DLD1 (cell line): ENCODE data around the gene ATP8B4.

Experiments
- in situ Hi-C: cut with HindIII; loops from 2 replicates; pipeline ENCODE4 v1.10.0; 2017; ENCODE audit warnings: low sequenced_read_pairs

Gene ATP8B4

DNA sequence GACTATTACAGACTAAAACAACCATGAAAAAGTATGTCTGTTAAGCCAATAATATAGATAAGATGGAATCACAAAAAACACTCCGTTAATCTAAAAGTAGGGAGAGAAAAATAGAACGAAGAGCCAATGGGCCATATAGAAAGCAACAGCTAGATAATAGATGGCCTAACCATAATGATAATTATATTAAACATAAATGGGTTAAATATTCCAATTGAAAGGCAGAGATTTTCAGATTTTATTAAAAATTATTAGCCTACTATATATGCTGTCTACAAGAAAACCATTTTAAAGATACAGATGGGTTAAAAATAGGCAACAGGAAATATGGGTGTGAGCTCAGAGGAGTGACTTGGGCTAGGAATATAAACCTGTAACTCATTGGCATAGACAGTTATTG lies 76.3 kb downstream of the ATP8B4 start:
- in situ Hi-C loops, result no loop called here

GRCh38 chr15:50030456-50030855 lies 88.6 kb downstream of the ATP8B4 start:
- in situ Hi-C loops, result no loop called here

- in situ Hi-C loops, result no loop called here
These were observed 90.7 kb downstream of the ATP8B4 start for GRCh38 chr15:50028326-50028725.

GRCh38 chr15:50024281-50024680 lies 94.8 kb downstream of the ATP8B4 start:
- in situ Hi-C loops, result no loop called here

GRCh38 chr15:50018491-50018890 lies 100.5 kb downstream of the ATP8B4 start:
- in situ Hi-C loops, result no loop called here

DNA sequence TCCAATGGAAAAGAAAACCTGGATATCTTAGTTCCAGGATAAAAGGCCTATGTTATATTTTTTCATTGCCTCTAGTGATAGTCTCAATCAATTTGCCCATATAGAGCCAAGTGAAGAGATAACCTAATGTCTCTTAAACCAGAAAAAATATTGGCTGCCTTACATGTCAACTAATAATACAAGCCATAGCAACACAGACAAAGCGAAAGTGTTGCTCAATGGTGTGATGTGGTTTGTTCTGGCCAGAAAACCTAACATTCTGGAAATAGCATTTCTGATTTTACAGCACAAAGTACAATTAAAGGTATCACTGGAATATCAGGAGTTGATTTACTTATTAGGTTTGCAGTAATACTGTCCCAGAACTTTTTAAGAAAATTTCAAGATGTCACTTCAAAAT lies 101.5 kb downstream of the ATP8B4 start:
- in situ Hi-C loops, result no loop called here

- in situ Hi-C loops, result no loop called here
These were observed 102.1 kb downstream of the ATP8B4 start for GRCh38 chr15:50016951-50017350.

GRCh38 chr15:50012790-50013189 lies 106.2 kb downstream of the ATP8B4 start:
- in situ Hi-C loops, result no loop called here

- in situ Hi-C loops, result no loop called here
These were observed 109.4 kb downstream of the ATP8B4 start for GRCh38 chr15:50009634-50010033.

DNA sequence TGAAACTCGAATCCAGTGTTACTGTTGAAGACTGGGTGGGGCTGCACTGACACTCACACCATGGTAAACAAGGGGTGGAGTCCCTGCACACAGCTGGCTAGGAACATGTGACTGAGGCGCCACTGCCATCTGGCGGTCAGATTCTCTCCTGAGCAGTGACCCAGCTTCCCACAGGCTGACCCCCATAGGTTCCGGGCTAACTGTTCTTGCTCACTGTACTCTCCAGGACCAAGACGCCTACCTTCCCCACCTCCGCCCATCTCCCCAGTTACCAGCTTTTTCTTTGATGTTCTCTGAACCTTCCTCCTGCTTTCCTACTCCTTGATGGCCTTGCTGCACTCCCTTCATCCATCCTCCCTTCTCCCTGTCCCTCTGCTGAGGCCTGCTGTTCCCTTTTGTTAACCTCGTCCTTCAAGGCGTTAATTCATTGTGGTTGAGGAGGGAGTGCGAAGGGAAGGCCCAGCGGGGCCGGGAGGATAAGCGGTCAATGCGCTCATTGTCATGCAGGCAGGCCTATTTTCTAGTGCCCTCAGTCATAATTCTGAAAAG lies 115.2 kb downstream of the ATP8B4 start:
- in situ Hi-C loops, result no loop called here

GRCh38 chr15:49991587-49991986 lies 127.4 kb downstream of the ATP8B4 start:
- in situ Hi-C loops, result no loop called here

GRCh38 chr15:49990835-49991545 lies 128.0 kb downstream of the ATP8B4 start:
- in situ Hi-C loops, result no loop called here

DNA sequence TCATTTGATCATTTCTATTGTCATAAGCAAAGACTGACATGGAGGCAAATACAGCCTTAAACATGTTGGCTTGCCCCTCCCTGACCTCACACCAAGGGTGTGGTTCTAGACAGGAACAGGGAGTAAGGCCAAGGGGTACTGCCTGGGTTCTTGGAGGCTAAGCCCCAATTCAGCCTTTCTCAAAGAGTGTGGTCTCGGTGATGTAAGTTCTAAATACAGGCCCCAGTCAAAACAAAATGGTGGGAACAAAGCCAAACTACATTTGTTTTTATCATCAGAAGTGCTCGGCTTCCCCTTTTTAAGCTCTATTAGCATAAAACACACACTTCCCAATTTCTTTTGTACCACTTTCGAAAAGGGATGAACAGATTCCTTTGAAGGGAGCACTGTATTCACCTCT lies 129.5 kb downstream of the ATP8B4 start:
- in situ Hi-C loops, result no loop called here

GRCh38 chr15:49988766-49989165 lies 130.3 kb downstream of the ATP8B4 start:
- in situ Hi-C loops, result no loop called here

GRCh38 chr15:49987896-49988295 lies 131.1 kb downstream of the ATP8B4 start:
- in situ Hi-C loops, result no loop called here

- in situ Hi-C loops, result no loop called here
These were observed 131.7 kb downstream of the ATP8B4 start for GRCh38 chr15:49987198-49987785.

GRCh38 chr15:49986326-49986725 lies 132.7 kb downstream of the ATP8B4 start:
- in situ Hi-C loops, result no loop called here

DNA sequence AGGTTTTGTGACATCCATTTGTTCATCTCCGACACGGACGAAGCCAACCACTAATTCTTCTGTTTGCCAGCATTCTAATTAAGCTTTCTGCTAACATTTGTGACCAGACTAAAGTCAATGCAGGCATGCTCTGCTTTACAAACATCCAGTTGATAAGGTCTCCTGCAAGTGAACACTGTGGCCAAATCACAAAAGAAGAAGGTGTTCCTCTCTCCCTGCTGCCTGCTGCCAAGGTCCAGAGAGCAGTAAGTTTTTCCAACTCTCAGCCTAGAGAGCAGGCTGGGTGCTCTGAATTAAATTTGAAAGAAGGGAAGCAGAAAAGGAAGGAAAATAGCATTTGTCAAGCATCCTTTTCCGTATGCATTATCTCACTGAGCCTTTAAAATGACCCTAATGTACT lies 133.6 kb downstream of the ATP8B4 start:
- in situ Hi-C loops, result no loop called here

GRCh38 chr15:49984436-49984835 lies 134.6 kb downstream of the ATP8B4 start:
- in situ Hi-C loops, result no loop called here

DNA sequence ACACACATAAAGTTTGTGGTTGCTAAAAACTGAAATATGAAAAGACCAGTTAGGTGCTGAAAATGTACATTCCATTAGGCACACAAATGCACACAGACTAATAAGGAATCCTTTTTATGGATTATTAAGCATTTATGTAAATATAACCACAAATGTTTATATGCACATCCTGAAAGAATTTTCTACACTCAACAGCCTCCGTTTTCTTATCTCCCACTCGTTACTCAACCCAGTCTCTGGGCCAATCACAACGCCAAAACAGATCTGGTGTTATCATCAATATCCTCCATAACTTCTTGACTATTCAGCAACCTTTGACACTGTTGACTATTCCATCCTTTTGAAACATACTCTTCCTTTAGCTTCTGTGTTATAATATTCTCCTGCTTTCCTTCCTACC lies 136.4 kb downstream of the ATP8B4 start:
- in situ Hi-C loops, result no loop called here

- in situ Hi-C loops, result no loop called here
These were observed 139.2 kb downstream of the ATP8B4 start for GRCh38 chr15:49979705-49980382.

GRCh38 chr15:49978121-49978520 lies 140.9 kb downstream of the ATP8B4 start:
- in situ Hi-C loops, result no loop called here
